HepG2 (cell line): ENCODE measurements around the gene ACER3. TPM values are rescaled to one million over a fixed set of nuclear protein-coding genes. Genes with fewer than 3 reads are reported as not detected.
A peak's percentile ranks its signal among the peaks of the same experiment; 100 is the strongest.

Experiments
- ATAD3A ChIP-seq: sonication (generic); formaldehyde crosslinking; IDR thresholded peaks from 2 replicates; pipeline ENCODE4 v1.4.0; 2020; ENCODE audit warnings: missing genetic modification reagents
- CBX2 ChIP-seq, 2 experiments: fragments of 200-600 bp in 1 of 2; sonication (generic); formaldehyde crosslinking in 1 of 2; IDR thresholded peaks; 2 replicates each; pipeline versions ENCODE4 v1.7.0 to v1.8.1; 2018 to 2022; ENCODE audit warnings: low read depth in 2 of 2, low read length in 1 of 2, mild to moderate bottlenecking in 1 of 2, missing genetic modification reagents in 1 of 2
- CHD4 ChIP-seq: fragments of 200-600 bp; sonication (generic); IDR thresholded peaks from 2 replicates; pipeline ENCODE4 v1.7.0; 2017; ENCODE audit warnings: mild to moderate bottlenecking, low read length, borderline replicate concordance
- DR1 ChIP-seq: sonication (generic); formaldehyde crosslinking; IDR thresholded peaks from 2 replicates; pipeline ENCODE4 v1.8.0; 2021; ENCODE audit warnings: mild to moderate bottlenecking, missing genetic modification reagents, inconsistent platforms
- NFATC3 ChIP-seq: sonication (generic); formaldehyde crosslinking; IDR thresholded peaks from 2 replicates; pipeline ENCODE4 v1.5.1; 2020; ENCODE audit warnings: mild to moderate bottlenecking, missing genetic modification reagents
- NFKBIZ ChIP-seq: IDR thresholded peaks from 2 replicates; pipeline ENCODE4 v1.6.1; 2018; ENCODE audit warnings: missing genetic modification reagents, missing compliant biosample characterization
- RARG ChIP-seq: sonication (generic); formaldehyde crosslinking; IDR thresholded peaks from 2 replicates; pipeline ENCODE4 v1.4.0; 2020; ENCODE audit warnings: low read depth, mild to moderate bottlenecking, missing genetic modification reagents
- RFX3 ChIP-seq: IDR thresholded peaks from 2 replicates; pipeline ENCODE4 v1.6.1; 2016; ENCODE audit warnings: missing biosample characterization, missing genetic modification reagents
- SMC3 ChIP-seq: IDR thresholded peaks from 2 replicates; pipeline ENCODE4 v1.6.1; 2011; ENCODE audit warnings: low read length, improper control_type of control experiment
- SP4 ChIP-seq: sonication (generic); formaldehyde crosslinking; IDR thresholded peaks from 2 replicates; pipeline ENCODE4 v1.8.1; 2023; ENCODE audit warnings: mild to moderate bottlenecking, missing genetic modification reagents
- SP5 ChIP-seq: IDR thresholded peaks from 2 replicates; pipeline ENCODE4 v1.6.1; 2016; ENCODE audit warnings: low read depth, borderline replicate concordance
- TEAD2 ChIP-seq: sonication (generic); formaldehyde crosslinking; IDR thresholded peaks from 2 replicates; pipeline ENCODE4 v1.9.0; 2021; ENCODE audit warnings: missing genetic modification reagents
- ZNF12 ChIP-seq: sonication (generic); formaldehyde crosslinking; IDR thresholded peaks from 2 replicates; pipeline ENCODE4 v1.5.0; 2020; ENCODE audit warnings: missing genetic modification reagents
- ZNF441 ChIP-seq: sonication (generic); formaldehyde crosslinking; IDR thresholded peaks from 2 replicates; pipeline ENCODE4 v1.7.0; 2021; ENCODE audit warnings: missing genetic modification reagents, borderline replicate concordance
- ZNF558 ChIP-seq: sonication (generic); formaldehyde crosslinking; IDR thresholded peaks from 2 replicates; pipeline ENCODE4 v1.9.0; 2022; ENCODE audit warnings: mild to moderate bottlenecking, missing genetic modification reagents, borderline replicate concordance
- ZNF615 ChIP-seq: sonication (generic); formaldehyde crosslinking; IDR thresholded peaks from 2 replicates; pipeline ENCODE4 v1.5.0; 2020; ENCODE audit warnings: mild to moderate bottlenecking, missing genetic modification reagents, borderline replicate concordance
- ZNF7 ChIP-seq: IDR thresholded peaks from 2 replicates; pipeline ENCODE4 v1.6.1; 2016; ENCODE audit warnings: missing biosample characterization, missing genetic modification reagents
- polyA plus RNA-seq, 8 experiments: library from polyadenylated mRNA; depleted of rRNA in 3 of 8; stranded (reverse) in 7 of 8; unstranded in 1 of 8; fragments of >200 nt; fragmentation: Illumina TruSeq in 4 of 8; extraction: Trizol in 4 of 8; gene quantifications; 2 replicates each; pipeline versions ENCODE4 v1.2.1 to v1.2.3, GENCODE V29; 2011 to 2016; ENCODE audit warnings: low read depth in 4 of 8, missing spikeins in 1 of 8, mixed read lengths in 1 of 8; ENCODE audit not compliant: insufficient read depth in 1 of 8
- total RNA-seq, 5 experiments: library from RNA; depleted of rRNA; stranded (reverse); fragments of >200 nt; fragmentation: Illumina TruSeq; extraction: Trizol; gene quantifications; 2 replicates each; pipeline ENCODE4 v1.2.3, GENCODE V29; 2016; ENCODE audit warnings: low read depth in 1 of 5
- TF ChIP-seq, protein P1 (sequence below): sonication (generic); formaldehyde crosslinking; IDR thresholded peaks from 2 replicates; pipeline ENCODE4 v1.8.1; 2023; ENCODE audit warnings: mild to moderate bottlenecking, moderate library complexity, missing genetic modification reagents
- TF ChIP-seq, protein P2 (sequence below): sonication (generic); formaldehyde crosslinking; IDR thresholded peaks from 2 replicates; pipeline ENCODE4; 2020; ENCODE audit warnings: missing genetic modification reagents, mild to moderate bottlenecking, borderline replicate concordance
- TF ChIP-seq, protein P3 (sequence below): sonication (generic); formaldehyde crosslinking; conservative IDR thresholded peaks from 2 replicates; pipeline ENCODE4 v1.8.0; 2022; ENCODE audit warnings: mild to moderate bottlenecking, moderate library complexity, missing genetic modification reagents
- TF ChIP-seq, protein P4 (sequence below): IDR thresholded peaks from 2 replicates; pipeline ENCODE4 v1.6.1; 2018; ENCODE audit warnings: missing genetic modification reagents
- TF ChIP-seq, protein P5 (sequence below): sonication (generic); formaldehyde crosslinking; IDR thresholded peaks from 2 replicates; pipeline ENCODE4 v1.5.1; 2020; ENCODE audit warnings: missing genetic modification reagents, mild to moderate bottlenecking, borderline replicate concordance

Gene ACER3
- total and polyA plus RNA-seq, 2 of the 13 experiments (the other 11 are each of a cell fraction or from before 2014, with no cell fraction given) = 6.0 to 9.8 TPM

DNA sequence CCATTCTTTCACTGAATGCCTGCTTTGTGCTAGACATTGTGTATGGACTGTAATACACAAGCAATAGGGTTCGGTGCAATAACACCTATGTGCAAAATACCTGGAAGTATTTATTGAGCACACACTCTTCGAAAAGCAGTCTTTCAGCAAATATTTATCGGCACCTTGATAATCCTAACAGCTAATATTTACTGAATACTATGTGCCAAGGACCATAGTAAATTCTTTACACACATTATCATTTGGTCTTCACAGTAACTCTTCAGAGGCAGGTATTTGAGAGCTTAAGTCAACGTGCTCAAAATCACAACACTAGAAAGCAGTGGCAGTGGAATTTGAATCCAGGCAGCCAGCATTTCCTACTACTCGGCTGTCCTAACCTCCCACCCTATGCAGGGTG lies 175.7 kb downstream of the ACER3 start (continued):
- TF ChIP-seq, protein P1, sequence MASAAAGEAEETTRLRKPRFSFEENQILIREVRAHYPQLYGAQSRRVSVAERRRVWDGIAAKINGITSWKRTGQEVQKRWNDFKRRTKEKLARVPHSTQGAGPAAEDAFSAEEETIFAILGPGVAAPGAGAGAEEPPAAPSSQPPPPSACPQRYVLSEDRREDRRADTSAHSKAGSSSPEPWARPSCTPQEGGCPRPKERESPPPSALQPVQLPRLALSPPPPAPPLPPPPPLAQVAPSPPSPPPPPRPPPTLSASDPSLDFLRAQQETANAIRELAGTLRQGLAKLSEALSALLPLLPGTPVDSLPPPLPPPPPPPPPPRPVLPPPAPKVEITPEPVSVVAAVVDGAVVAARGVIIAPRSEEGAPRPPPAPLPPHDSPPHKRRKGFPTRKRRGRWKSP (CRISPR knock-in tag) = no peak
- TF ChIP-seq ATAD3A = no peak
- no peak for TF ChIP-seq SMC3
- no peak for TF ChIP-seq ZNF558
- TF ChIP-seq TEAD2 = no peak
- TF ChIP-seq, protein P2, sequence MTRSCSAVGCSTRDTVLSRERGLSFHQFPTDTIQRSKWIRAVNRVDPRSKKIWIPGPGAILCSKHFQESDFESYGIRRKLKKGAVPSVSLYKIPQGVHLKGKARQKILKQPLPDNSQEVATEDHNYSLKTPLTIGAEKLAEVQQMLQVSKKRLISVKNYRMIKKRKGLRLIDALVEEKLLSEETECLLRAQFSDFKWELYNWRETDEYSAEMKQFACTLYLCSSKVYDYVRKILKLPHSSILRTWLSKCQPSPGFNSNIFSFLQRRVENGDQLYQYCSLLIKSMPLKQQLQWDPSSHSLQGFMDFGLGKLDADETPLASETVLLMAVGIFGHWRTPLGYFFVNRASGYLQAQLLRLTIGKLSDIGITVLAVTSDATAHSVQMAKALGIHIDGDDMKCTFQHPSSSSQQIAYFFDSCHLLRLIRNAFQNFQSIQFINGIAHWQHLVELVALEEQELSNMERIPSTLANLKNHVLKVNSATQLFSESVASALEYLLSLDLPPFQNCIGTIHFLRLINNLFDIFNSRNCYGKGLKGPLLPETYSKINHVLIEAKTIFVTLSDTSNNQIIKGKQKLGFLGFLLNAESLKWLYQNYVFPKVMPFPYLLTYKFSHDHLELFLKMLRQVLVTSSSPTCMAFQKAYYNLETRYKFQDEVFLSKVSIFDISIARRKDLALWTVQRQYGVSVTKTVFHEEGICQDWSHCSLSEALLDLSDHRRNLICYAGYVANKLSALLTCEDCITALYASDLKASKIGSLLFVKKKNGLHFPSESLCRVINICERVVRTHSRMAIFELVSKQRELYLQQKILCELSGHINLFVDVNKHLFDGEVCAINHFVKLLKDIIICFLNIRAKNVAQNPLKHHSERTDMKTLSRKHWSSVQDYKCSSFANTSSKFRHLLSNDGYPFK (CRISPR knock-in tag) = no peak
- no peak for TF ChIP-seq CBX2 (IDR thresholded peaks at IDR 0.05; ENCODE audit: low read depth, low read length)
- TF ChIP-seq CBX2 (CRISPR knock-in tag; IDR thresholded peaks at IDR 0.05; ENCODE audit: low read depth) = no peak
- no peak for TF ChIP-seq ZNF7 (CRISPR knock-in tag)
- no peak for TF ChIP-seq DR1
- no peak for TF ChIP-seq SP4
- no peak for TF ChIP-seq RARG (CRISPR knock-in tag)
- TF ChIP-seq, protein P3, sequence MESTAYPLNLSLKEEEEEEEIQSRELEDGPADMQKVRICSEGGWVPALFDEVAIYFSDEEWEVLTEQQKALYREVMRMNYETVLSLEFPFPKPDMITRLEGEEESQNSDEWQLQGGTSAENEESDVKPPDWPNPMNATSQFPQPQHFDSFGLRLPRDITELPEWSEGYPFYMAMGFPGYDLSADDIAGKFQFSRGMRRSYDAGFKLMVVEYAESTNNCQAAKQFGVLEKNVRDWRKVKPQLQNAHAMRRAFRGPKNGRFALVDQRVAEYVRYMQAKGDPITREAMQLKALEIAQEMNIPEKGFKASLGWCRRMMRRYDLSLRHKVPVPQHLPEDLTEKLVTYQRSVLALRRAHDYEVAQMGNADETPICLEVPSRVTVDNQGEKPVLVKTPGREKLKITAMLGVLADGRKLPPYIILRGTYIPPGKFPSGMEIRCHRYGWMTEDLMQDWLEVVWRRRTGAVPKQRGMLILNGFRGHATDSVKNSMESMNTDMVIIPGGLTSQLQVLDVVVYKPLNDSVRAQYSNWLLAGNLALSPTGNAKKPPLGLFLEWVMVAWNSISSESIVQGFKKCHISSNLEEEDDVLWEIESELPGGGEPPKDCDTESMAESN = no peak
- TF ChIP-seq SP5 (CRISPR knock-in tag) = peak; percentile 77
- TF ChIP-seq NFKBIZ (CRISPR knock-in tag) = 0 out of 2 replicates have a peak, but pooled peaks have one; percentile 35
- TF ChIP-seq, protein P4, sequence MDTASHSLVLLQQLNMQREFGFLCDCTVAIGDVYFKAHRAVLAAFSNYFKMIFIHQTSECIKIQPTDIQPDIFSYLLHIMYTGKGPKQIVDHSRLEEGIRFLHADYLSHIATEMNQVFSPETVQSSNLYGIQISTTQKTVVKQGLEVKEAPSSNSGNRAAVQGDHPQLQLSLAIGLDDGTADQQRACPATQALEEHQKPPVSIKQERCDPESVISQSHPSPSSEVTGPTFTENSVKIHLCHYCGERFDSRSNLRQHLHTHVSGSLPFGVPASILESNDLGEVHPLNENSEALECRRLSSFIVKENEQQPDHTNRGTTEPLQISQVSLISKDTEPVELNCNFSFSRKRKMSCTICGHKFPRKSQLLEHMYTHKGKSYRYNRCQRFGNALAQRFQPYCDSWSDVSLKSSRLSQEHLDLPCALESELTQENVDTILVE (CRISPR knock-in tag) = no peak
- no peak for TF ChIP-seq ZNF441 (CRISPR knock-in tag)
- no peak for TF ChIP-seq RFX3 (CRISPR knock-in tag)
- no peak for TF ChIP-seq ZNF12 (CRISPR knock-in tag)
- no peak for TF ChIP-seq NFATC3 (CRISPR knock-in tag)
- TF ChIP-seq ZNF615 = no peak
- TF ChIP-seq, protein P5, sequence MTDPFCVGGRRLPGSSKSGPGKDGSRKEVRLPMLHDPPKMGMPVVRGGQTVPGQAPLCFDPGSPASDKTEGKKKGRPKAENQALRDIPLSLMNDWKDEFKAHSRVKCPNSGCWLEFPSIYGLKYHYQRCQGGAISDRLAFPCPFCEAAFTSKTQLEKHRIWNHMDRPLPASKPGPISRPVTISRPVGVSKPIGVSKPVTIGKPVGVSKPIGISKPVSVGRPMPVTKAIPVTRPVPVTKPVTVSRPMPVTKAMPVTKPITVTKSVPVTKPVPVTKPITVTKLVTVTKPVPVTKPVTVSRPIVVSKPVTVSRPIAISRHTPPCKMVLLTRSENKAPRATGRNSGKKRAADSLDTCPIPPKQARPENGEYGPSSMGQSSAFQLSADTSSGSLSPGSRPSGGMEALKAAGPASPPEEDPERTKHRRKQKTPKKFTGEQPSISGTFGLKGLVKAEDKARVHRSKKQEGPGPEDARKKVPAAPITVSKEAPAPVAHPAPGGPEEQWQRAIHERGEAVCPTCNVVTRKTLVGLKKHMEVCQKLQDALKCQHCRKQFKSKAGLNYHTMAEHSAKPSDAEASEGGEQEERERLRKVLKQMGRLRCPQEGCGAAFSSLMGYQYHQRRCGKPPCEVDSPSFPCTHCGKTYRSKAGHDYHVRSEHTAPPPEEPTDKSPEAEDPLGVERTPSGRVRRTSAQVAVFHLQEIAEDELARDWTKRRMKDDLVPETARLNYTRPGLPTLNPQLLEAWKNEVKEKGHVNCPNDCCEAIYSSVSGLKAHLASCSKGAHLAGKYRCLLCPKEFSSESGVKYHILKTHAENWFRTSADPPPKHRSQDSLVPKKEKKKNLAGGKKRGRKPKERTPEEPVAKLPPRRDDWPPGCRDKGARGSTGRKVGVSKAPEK (CRISPR knock-in tag) = no peak
- no peak for TF ChIP-seq CHD4
